ENCODE data around the gene MAGI3.

DNA sequence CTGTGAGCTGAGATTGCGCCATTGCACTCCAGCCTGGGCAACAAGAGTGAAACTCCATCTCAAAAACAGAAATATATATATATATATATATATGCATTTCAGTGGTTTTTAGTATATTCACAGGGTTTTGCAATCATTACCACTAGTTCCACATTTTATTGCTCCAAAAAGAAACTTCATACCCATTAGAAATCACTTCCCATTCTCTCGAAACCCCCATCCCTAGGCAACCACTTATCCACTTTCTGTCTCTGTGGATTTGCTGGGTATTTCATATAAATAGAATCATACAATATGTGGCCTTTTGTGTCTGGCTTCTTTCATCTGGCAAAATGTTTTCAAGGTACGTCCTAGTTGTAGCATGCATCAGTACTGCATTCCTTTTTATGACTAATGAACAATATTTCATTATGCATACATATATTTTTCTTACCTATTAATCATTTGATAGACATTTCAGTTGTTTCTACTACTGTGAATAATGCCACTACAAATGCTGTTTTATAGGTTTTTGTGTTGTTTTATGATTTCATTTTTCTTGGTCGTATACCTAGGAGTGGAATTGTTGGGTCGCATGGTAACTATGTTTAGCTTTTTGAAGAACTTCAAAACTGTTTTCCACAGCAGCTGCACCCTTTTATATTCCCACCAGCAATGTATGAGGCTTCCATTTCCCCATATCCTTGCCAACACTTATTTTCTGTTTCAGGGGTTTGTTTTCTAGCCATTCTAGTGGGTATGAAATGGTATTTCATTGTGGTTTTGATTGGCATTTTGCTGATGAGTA lies 273.0 kb downstream of the MAGI3 start:
- TF ChIP-seq, protein P1, sequence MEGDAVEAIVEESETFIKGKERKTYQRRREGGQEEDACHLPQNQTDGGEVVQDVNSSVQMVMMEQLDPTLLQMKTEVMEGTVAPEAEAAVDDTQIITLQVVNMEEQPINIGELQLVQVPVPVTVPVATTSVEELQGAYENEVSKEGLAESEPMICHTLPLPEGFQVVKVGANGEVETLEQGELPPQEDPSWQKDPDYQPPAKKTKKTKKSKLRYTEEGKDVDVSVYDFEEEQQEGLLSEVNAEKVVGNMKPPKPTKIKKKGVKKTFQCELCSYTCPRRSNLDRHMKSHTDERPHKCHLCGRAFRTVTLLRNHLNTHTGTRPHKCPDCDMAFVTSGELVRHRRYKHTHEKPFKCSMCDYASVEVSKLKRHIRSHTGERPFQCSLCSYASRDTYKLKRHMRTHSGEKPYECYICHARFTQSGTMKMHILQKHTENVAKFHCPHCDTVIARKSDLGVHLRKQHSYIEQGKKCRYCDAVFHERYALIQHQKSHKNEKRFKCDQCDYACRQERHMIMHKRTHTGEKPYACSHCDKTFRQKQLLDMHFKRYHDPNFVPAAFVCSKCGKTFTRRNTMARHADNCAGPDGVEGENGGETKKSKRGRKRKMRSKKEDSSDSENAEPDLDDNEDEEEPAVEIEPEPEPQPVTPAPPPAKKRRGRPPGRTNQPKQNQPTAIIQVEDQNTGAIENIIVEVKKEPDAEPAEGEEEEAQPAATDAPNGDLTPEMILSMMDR (IDR thresholded peaks at IDR 0.05) = no peak
- no peak for TF ChIP-seq POLR2A (IDR thresholded peaks at IDR 0.05)
